AG09319 (cell line): ENCODE measurements around the gene HAGH.
"Not testable (repeated sequence)": the region's sequence is repeated elsewhere in the genome, so short reads cannot be mapped to it uniquely, and the experiment has no call there.

ENCODE experiments used
- DNase-seq: peaks from one replicate; pipeline ENCODE4 v3.0.0-alpha.2; 2010; ENCODE audit warnings: low read depth; ENCODE audit errors: extremely low read depth
- TF ChIP-seq, protein P1 (sequence below): IDR thresholded peaks from 2 replicates; pipeline ENCODE4 v1.5.1; 2011; ENCODE audit warnings: low read depth, mild to moderate bottlenecking, inconsistent platforms, low read length, moderate library complexity

HAGH gene

DNA sequence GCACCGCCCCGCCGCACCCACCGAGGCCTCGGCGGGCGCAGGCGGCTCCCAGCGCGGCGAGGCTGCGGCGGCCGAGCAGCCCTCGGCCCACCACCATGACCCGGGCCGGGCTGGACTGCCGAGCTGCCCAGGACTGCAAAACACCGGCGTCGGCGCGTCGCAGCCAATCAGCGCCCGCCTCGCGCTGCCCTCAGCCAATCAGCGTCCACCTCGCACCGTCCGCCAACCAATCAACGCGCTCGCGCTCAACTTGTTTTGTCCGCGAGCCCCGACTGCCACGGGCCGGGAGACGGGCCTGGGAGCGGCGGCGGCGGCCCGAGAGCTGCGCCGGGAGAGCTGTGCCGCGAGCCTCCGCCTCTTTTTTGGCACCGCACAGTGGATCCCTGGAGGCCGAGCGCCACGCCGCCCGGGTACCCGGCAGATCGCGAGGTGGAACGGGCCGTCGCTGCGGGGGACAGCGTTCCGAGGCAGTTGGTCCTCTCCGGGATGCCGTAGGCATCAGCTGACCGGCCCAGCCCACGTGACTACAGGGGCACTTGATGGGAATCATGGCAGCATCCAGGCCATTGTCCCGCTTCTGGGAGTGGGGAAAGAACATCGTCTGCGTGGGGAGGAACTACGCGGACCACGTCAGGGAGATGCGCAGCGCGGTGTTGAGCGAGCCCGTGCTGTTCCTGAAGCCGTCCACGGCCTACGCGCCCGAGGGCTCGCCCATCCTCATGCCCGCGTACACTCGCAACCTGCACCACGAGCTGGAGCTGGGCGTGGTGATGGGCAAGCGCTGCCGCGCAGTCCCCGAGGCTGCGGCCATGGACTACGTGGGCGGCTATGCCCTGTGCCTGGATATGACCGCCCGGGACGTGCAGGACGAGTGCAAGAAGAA, at the start of gene HAGH, which contains the start of gene FAHD1:
HAGH (minus strand) TSS at position 135 of the 883 bp plus-strand sequence; CDS start at position 97, 38 bp downstream.
FAHD1 (plus strand) TSS at position 516 of the 883 bp plus-strand sequence; CDS start at position 549, 33 bp downstream.
- DNase-seq, result peak; percentile 90

DNA sequence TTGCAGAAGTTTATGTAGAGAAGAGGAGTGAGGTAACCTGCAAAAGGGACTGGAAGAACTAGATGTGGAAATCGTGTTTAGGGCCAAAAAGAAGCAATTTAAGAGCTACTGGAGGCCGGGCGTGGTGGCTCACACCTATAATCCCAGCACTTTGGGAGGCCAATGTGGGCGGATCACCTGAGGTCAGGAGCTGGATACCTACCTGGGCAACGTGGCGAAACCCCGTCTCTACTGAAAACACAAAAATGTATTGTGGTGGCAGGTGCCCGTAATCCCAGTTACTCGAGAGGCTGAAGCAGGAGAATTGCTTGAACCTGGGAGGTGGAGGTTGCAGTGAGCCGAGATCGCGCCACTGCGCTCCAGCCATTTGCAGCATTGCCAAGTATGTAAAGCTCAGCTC, 49.4 kb upstream of the HAGH start:
- not testable (repeated sequence) for DNase-seq

More for the DNA sequence above, at the start of gene HAGH, which contains the start of gene FAHD1:
- TF ChIP-seq, protein P1, sequence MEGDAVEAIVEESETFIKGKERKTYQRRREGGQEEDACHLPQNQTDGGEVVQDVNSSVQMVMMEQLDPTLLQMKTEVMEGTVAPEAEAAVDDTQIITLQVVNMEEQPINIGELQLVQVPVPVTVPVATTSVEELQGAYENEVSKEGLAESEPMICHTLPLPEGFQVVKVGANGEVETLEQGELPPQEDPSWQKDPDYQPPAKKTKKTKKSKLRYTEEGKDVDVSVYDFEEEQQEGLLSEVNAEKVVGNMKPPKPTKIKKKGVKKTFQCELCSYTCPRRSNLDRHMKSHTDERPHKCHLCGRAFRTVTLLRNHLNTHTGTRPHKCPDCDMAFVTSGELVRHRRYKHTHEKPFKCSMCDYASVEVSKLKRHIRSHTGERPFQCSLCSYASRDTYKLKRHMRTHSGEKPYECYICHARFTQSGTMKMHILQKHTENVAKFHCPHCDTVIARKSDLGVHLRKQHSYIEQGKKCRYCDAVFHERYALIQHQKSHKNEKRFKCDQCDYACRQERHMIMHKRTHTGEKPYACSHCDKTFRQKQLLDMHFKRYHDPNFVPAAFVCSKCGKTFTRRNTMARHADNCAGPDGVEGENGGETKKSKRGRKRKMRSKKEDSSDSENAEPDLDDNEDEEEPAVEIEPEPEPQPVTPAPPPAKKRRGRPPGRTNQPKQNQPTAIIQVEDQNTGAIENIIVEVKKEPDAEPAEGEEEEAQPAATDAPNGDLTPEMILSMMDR, result no peak

DNA sequence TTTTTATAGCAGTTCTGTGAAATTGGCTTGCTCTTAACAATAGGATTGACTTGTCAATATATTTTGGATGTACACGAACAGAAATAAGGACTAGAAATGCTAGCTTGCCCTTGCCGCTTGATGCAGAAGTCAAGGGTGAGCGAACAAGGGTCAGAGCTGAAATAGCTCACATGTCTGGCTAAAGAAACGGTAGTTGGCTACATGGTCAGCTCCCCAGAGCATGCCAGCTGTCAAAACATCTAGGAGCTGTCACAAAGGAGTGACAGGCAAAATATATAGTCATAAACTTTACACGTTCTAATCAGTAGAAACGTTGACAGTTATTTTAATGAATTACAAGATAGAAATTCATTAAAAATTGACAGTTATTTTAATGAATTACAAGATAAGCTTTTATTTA, 48.2 kb upstream of the HAGH start:
- DNase-seq, result no peak
- TF ChIP-seq, protein P1, result no peak

DNA sequence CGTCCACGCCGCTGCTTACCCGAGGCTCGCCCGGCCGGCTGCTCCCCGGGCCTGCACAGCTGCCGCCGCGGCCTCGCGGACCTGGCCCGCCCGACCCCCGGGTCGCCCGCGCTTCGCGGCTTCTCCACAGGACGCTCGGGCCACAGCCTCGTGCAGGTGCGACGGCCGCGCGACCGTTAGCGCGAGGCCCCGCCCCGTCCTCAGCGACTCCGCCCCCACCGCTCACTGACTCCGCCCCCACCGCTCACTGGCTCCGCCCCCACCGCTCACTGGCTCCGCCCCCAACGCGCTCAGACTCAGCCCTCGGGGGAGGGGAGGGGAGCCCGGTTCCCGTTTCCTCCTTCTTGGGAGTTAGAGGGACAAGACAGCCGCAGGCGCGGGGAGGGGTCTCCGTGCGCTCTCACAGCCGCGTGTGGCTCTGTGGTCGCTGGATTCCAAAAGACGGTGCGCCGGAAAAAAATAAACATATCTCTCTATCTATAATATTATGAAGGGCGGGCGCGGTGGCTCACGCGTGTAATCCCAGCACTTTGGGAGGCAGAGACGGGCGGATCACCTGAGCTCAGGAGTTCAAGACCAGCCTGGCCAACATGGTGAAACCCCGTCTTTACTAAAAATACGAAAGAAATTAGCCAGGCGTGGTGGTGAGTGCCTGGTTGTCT, 45.5 kb upstream of the HAGH start, which contains the start of gene MEIOB:
MEIOB (minus strand) TSS at position 191 of the 662 bp plus-strand sequence. CDS start 3,989 bp downstream, outside the sequence.
- TF ChIP-seq, protein P1, result no peak
- DNase-seq, result no peak

DNA sequence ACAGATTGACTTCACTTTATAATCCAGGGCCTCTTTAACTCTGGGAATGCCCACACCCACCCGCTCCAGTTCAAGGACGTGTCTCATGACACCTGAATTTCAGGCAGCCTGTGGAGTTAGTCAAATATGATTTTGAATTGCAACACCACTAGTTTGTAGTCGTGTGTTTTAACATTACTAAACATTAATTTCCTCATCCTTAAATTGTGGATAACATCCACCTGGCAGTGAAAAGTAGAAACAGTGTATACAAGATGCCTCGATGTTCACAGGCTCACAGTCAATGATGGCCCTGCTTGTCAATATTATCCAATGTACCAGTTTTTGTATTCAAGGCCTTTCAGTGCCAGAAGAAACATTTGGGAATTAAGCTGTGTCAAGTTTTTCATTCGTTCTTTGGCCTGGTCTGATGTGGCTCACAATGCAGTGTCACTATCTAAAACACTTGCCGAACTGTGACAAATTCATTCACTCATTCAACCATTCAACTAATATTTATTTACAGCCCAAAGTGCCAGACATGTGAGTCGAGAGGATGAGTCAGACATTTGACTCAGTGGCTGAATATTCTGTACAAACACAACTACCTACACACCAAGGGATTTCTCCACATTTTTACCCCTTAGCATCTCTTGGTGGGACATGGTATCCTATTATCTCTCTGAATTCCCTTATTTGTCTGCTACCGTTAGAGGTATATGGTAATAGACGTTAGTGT, 43.9 kb upstream of the HAGH start:
- TF ChIP-seq, protein P1, result no peak
- DNase-seq, result no peak

DNA sequence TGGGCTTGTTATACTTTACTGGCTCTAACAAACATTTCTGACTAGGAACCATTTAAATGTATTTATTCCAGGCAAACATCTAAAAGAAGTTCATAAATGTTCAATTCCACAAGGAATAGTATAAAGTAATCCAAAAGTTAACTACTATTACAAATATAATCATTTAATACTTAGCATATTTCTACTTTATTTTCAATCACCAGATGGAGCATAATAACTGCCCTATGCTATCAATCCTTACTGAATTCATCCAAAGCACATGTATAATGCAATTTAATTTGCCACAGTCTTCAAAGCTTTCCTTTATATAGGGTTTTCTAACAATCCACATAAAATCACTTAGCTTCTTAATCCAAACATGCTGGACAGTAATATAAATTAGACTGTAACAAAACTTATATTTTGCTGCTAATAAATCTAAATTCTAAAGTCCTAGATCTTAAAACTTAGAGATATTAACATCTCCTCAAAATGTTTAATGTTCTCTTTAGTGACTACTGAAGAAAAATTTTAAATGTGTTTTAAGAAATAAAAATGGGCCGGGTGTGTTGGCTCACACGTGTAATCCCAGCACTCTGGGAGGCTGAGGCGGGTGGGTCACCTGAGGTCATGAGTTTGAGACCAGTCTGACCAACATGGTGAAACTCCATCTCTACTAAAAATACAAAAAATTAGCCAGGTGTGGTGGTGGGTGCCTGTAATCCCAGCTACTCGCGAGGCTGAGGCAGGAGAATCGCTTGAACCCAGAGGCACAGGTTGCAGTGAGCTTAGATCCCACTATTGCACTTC, 39.5 kb upstream of the HAGH start:
- TF ChIP-seq, protein P1, result no peak
- no peak for DNase-seq
